Activated T-cell treated with anti-CD3 and anti-CD28 coated beads for 24 hours (primary cell): ENCODE data around the gene MT1G.

ENCODE experiments used
- DNase-seq: peaks from one replicate; pipeline ENCODE4 v3.0.0-alpha.2; 2020; ENCODE audit warnings: low read depth

The MT1G gene

GRCh38 chr16:56617212-56618085, 50.4 kb downstream of the MT1G start:
- peak; percentile 54 for DNase-seq
